Fibroblast of villous mesenchyme (primary cell): ENCODE results near the gene NPC1. TPM values are rescaled to one million over a fixed set of nuclear protein-coding genes. Genes with fewer than 3 reads are reported as not detected.

ENCODE experiments used
- DNase-seq: peaks from one replicate; pipeline ENCODE4 v3.0.0-alpha.2; 2010; ENCODE audit warnings: low read depth
- H3K4me3 ChIP-seq: 2 replicates; pipeline ENCODE4 v1.5.1; 2011; ENCODE audit warnings: low read depth, mild to moderate bottlenecking, low read length
- CTCF ChIP-seq: IDR thresholded peaks from 2 replicates; pipeline ENCODE4 v1.5.1; 2012; ENCODE audit warnings: low read depth, mild to moderate bottlenecking, low read length; ENCODE audit not compliant: insufficient read depth
- total RNA-seq: library from RNA; depleted of rRNA; stranded (reverse); fragments of >200 nt; gene quantifications from 2 replicates; pipeline ENCODE4 v1.2.3, GENCODE V29; 2012

NPC1 gene
- total RNA-seq, 1 donor, result 38.4 TPM

GRCh38 chr18:23537274-23537673 is 49.0 kb downstream of the NPC1 start:
- peak; percentile 57 for DNase-seq
- H3K4me3 ChIP-seq, result no peak overlapping the region
- no peak for TF ChIP-seq CTCF

GRCh38 chr18:23536204-23536603 is 50.1 kb downstream of the NPC1 start:
- H3K4me3 ChIP-seq, result no peak overlapping the region
- no peak for TF ChIP-seq CTCF
- DNase-seq, result no peak

GRCh38 chr18:23534276-23534675 is 52.0 kb downstream of the NPC1 start:
- no peak for TF ChIP-seq CTCF
- DNase-seq, result no peak
- no peak overlapping the region for H3K4me3 ChIP-seq

GRCh38 chr18:23532848-23533247 is 53.5 kb downstream of the NPC1 start:
- TF ChIP-seq CTCF, result no peak
- H3K4me3 ChIP-seq, result no peak overlapping the region
- peak; percentile 48 for DNase-seq

GRCh38 chr18:23531912-23532311 is 54.4 kb downstream of the NPC1 start:
- TF ChIP-seq CTCF, result no peak
- no peak overlapping the region for H3K4me3 ChIP-seq
- DNase-seq, result no peak

GRCh38 chr18:23530195-23530594 is 56.1 kb downstream of the NPC1 start:
- no peak for TF ChIP-seq CTCF
- no peak for DNase-seq
- no peak overlapping the region for H3K4me3 ChIP-seq

GRCh38 chr18:23529604-23530003 is 56.7 kb downstream of the NPC1 start:
- no peak for TF ChIP-seq CTCF
- H3K4me3 ChIP-seq, result no peak overlapping the region
- peak; percentile 59 for DNase-seq
